GM12873 (cell line): Measurements from ENCODE around the gene TBX20.

ENCODE experiments used
- CTCF ChIP-seq: IDR thresholded peaks from 2 replicates; pipeline ENCODE4 v1.5.1; 2012; ENCODE audit warnings: low read depth, mild to moderate bottlenecking, moderate library complexity, low read length, control low read depth; ENCODE audit not compliant: insufficient read depth; ENCODE audit errors: missing control alignments

Gene TBX20

GRCh38 chr7:35248576-35249536, 5.0 kb downstream of the TBX20 start:
- TF ChIP-seq CTCF = no peak

GRCh38 chr7:35246819-35247218, 7.1 kb downstream of the TBX20 start:
- TF ChIP-seq CTCF = no peak

- TF ChIP-seq CTCF = no peak
These were observed 12.0 kb downstream of the TBX20 start for GRCh38 chr7:35241884-35242283.

- no peak for TF ChIP-seq CTCF
These were observed 12.5 kb downstream of the TBX20 start for GRCh38 chr7:35241436-35241835.

GRCh38 chr7:35232994-35233393, 20.9 kb downstream of the TBX20 start:
- no peak for TF ChIP-seq CTCF

- no peak for TF ChIP-seq CTCF
These were observed 67.8 kb downstream of the TBX20 start for GRCh38 chr7:35185908-35186731.
